Hepatic stellate cell (primary cell): ENCODE data around the gene POU2F3.

Experiments used
- DNase-seq: peaks from one replicate; pipeline ENCODE4 v3.0.0; 2011; ENCODE audit warnings: low spot score

POU2F3 gene

DNA sequence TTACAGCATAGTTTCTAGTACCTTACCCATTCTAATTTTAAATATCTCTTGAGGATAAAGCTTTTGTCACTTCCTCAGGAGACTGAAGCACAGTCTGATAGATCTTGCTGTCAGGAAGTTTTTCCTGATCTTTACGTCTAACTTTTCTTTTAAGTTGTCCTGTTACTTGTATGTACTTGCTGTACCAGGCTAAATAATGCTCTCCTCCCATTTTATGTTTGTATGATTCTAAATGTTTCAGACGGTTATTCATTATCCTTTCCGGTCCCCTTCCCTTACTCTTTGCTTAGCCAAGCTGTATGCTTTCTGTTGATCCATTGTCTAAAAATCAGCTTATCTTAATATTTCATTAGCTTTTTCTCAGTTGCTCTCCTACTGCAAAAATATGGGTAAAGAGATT is 102.3 kb downstream of the POU2F3 start:
- DNase-seq: no peak

DNA sequence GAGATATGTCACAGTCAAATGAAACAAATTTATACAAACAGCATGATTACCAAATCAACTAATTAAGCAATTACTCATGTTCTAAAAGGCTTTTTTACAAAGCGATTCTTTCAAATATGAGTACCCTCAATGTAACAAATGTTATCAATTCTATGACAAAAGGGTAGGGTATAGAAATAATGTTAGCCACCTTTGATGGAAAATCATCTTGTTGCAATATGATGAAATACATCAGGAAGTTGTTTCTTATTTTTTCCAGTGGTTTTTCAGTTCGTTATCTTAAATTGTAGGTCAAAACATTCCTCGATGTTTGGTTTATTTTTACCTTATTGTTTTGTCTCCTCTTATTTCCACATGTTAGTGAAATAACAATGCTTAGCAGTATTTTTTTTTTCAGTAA is 102.7 kb downstream of the POU2F3 start:
- no peak for DNase-seq

DNA sequence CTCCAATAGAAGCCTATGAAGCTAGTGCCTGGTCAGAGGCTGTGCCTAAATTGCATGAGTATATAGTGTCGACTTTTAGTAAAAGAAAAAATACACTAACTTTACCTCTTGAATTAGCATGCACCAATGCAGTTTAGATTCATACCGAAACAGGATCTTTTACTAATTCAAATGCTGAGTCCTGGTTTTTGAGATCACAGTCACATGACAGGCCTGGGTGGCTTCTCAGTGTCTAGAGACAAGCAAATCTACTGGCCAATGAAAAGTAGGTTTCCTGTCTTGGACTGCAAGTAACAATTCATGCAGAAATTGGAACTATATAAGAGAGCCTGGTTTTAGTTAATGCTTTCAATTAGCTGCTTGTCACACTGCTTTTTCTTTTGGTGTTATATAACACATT is 103.5 kb downstream of the POU2F3 start:
- DNase-seq: no peak

DNA sequence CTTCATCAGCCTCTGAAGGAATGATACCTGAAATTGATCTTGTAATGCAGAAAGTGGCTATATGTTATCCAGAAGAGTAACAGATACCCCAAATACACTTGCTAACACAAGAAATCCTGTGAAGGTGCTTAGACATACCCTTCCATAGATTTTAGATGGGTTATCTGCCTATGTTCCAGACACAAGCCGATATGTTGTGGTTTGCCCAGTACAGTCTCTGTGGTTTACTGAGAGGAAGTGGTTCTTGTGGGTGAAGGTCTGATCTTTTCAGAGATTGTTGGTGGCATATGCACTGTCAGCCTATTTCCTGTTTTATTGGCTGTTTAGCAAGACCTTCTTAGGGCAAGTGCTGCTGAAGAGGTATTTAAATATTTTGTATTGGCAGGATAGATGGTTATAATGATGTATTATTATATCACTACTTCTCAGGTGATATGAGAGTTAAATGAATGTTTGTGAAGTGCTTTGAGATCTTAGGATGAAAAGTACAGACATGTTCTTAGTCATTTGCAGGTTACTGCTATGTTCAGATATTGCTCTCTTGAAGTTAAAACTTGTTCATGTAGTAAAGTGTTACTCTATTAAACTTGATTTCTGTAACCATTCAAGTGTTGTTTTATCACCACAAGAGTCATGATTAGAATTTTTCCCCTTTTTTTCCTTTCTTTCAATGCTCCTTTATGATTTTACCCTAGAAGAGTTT is 104.5 kb downstream of the POU2F3 start:
- no peak for DNase-seq

DNA sequence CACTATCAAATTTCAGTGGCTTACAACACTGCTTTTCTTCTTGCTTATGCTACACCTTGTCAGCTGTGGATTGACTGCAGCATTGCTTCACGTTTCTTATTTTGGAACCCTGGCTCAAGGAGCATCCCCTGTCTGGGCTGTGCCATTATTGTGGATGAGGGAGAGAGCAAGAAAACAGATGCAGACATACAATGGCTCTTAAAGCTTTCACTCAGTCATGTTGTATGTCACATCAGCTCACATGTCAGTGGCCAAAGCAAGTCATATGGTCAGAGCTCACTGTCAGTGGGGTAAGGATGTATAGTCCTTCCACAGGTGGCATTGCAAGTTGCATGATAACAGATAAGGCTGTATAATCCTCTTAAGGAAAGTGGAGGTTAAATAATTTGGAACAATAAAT is 106.3 kb downstream of the POU2F3 start:
- DNase-seq: no peak

DNA sequence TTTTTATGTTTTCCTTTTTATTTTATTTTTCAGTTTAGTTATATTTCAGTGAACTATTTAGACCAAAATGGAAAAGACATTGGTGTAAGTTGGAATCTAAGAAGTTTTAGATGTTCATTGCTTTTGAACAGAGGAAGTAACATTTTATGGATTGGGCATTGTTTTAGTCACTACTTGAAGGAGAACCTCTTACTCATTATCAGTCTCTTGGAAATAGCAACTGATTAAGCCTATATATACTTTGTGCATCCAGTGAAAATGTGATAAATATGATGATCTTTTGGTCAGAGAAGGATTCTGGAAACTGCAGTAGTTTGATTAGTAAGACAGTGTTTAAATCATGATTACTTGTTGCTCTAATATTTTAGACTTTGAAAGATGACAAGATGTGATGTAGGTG is 110.7 kb downstream of the POU2F3 start:
- DNase-seq: no peak

DNA sequence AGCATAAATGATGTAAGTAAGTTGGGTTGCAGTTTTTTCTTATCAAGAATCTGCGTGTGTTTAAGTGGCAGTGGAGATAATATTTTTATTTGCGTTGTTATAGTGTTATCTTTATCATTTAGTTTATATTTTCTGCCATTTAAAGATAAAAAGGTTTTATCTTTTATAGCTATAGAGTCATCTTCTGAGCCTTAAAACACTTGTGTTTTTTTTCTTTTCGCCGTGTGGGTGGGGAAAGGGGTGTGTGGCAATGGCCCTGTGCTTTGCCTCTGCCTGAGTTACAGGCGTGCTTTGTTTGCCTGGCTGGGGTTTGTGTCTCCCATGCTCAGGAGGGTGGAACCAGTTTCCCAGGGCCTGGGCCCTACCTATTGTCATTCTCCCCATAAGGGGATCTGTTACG is 112.5 kb downstream of the POU2F3 start:
- DNase-seq: no peak

DNA sequence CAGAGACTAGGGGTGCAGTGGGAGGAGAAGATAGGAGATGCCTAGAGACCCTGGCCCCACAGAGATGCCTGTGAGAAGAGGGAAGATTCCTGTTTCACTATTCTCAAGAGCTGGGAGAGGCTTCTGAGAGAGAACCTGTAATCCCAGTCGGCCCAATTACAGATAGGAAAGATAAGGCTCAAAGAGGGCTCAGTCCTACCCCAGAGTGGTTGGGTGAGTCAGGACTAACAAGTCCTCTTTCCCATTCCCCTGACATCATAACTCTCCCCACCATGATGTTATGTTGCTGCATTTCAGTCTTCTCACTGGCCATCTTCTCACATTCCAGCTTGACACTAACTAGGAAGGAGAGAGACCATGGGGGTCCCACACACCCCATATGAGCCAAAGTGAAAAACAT is 114.1 kb downstream of the POU2F3 start:
- no peak for DNase-seq

DNA sequence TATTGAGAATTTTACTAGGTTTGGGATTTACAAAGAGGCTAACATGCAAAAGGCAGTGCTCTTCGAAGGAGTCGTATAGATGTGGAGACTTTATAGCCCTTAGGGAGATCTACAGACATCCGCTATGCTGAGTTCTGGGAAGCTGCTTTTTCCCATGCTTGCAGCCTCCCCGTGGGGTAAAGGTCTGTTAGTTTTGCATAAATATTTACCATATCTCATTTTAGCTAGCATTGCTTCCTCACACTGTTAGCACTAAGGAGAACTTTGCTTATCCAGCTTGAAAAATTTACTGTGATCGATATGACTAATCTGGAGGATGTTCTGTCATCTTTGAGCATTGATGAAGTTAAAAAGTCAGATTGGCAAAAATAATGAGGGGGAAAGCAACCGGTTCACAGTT is 114.8 kb downstream of the POU2F3 start:
- DNase-seq: no peak

DNA sequence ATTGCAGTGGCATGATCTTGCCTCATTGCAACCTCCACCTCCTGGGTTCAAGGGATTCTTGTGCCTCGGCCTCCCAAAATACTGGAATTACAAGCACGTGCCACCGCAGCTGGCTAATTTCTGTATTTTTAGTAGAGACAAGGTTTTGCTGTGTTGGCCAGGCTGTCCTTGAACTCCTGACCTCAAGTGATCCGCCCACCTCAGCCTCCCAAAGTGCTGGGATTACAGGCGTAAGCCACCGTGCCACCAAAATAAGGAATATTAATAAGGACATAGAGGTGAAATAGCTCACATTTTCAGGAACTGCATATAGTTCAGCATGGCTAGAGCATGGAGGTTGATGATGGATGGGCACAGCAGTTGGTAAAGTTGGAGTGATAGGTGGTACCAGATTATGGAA is 117.7 kb downstream of the POU2F3 start:
- no peak for DNase-seq

DNA sequence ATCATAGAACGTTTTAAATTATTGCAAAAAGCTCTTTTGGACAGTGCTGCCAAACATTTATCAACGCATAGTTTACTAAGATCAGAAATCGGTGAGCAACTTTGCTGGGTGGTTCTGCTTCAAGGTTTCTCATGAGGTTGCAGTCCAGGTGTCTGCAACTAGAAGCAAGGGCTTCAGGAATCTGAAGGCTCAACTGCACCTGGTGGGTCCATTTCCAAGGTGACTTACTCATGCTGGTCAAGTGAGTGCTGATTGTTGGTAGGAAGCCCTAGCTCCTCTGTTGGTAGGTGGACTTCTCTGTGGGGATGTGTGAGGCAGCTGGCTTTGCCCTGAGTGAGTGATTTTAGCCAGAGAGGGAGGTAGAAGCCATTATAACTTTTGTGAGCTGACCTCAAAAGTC is 118.8 kb downstream of the POU2F3 start:
- DNase-seq: no peak

DNA sequence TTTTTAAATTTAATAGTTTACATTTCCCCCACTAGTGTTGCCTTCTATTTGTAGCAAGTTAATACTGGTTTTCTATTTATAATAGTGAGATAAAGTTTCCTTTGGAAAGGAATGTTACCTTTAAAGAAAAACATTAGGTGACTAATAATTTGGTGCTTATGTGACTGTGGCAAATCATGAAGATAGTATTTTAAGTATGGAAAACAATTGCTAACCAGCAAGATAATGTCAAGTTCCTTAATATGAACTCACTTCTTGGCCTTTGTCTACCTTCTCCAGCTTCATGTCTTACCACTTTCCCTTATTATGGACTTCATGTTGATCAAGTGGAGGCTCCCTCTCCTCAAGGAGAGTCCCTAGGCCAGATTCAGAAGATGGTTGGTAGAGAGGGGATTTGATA is 123.5 kb downstream of the POU2F3 start:
- no peak for DNase-seq

DNA sequence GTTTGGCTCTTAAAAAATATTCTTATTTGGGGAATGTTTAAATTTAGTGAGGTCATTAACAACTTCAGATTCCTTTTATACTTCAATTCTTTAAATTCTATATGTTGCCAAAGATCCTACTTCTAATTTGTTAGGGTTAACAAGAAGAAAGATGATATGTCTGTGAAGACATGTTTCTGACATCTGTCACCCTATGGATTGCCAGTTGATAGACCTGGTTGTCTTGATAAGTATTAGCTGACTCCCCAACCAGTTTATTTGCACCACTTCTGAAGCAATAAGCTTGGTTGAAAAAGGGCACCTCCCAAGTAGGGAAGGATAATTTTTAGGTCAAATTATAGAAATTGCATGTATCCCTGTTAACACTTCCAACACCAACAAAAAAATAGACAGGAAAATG is 125.6 kb downstream of the POU2F3 start:
- no peak for DNase-seq
